Activated CD8-positive, alpha-beta memory T cell treated with anti-CD3 and anti-CD28 coated beads, Interleukin-2, amount 50 U/mL, for 24 hours (primary cell): ENCODE measurements around the gene SLC7A7.
"Not testable (repeated sequence)": the region's sequence is repeated elsewhere in the genome, so short reads cannot be mapped to it uniquely, and the experiment has no call there.

Experiments
- DNase-seq: peaks from one replicate; pipeline ENCODE4 v3.0.0-alpha.2; 2020; ENCODE audit errors: extremely low read depth

The SLC7A7 gene

GRCh38 chr14:22793550-22793949 lies 21.7 kb downstream of the SLC7A7 start:
- not testable (repeated sequence) for DNase-seq

GRCh38 chr14:22792158-22792557 lies 23.1 kb downstream of the SLC7A7 start:
- DNase-seq, result no peak

DNA sequence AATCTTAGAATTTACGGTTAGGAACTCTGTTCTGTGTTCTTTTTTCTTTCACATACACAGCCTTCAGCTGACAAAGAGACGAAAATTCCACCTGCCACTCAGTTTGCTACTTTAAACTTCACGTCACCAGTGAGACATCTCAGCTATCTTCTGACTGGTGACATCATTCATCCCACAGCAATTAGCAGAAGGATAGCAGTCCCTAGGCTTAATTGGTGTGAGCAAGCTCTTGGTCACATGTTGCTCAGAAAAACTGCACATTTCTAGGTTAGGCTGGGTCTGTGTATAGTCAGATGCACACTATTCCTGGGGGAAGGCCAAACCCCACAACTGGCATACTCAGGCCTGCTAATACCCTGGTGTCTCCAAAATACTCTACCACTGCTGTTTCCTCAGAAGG lies 23.9 kb downstream of the SLC7A7 start:
- DNase-seq, result no peak

DNA sequence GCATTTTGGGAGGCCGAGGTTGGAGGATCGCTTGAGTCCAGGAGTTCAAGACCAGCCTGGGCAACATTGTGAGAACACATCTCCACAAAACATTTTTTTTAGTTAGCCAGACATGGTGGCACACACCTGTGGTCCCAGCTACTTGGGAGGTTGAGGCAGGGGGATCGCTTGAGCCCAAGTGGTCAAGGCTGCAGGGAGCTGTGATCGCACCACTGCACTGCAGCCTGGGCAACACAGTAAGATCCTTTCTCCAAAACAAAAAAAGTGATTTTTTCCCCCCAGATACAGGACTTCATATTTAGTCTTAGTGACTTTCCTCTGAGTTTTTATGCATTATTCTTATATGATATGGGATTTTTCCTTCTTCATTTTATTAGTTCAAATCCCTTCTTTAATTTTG lies 28.6 kb downstream of the SLC7A7 start:
- DNase-seq, result no peak

- no peak for DNase-seq
These were observed 33.8 kb downstream of the SLC7A7 start for GRCh38 chr14:22781301-22781991.

GRCh38 chr14:22780941-22781300 lies 34.3 kb downstream of the SLC7A7 start:
- DNase-seq, result no peak

GRCh38 chr14:22780105-22780679 lies 35.0 kb downstream of the SLC7A7 start:
- DNase-seq, result no peak

DNA sequence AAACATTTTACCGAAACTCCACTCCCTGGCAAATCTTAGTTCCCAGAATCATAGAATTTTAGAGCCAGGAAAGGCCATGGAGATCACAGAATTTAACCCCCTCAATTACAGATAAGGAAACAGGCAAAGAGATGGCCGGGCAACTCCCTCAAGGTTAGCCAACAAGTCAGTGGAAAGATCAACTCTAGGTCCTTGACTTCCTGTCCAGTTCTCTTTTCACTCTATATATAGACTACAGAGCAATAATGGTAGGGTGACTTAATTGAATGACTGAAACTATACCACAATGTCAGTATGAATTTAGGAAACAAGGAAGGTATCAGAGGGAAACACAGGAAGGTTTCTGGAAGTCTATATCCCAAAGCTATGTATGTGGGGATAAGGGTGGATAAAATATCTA lies 37.2 kb downstream of the SLC7A7 start:
- no peak for DNase-seq

DNA sequence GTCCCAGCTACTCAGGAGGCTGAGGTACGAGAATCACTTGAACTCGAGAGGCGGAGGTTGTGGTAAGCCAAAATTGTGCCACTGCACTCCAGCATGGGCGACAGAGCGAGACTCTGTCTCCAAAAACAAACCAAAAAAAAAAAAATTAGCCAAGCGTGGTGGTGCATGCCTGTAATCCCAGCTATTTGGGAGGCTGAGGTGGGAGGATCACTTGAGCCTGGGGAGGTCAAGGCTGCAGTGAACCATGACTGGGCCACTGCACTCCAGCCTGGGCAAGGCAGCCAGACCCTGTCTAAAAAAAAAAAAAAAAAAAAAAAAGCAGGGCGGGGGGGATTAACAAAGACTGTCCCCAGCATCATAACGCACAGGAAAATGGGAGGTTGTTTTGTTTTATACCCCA lies 38.4 kb downstream of the SLC7A7 start:
- DNase-seq, result not testable (repeated sequence)

GRCh38 chr14:22776215-22776614 lies 39.0 kb downstream of the SLC7A7 start:
- no peak for DNase-seq

GRCh38 chr14:22774011-22774706 lies 41.1 kb downstream of the SLC7A7 start:
- DNase-seq, result no peak

DNA sequence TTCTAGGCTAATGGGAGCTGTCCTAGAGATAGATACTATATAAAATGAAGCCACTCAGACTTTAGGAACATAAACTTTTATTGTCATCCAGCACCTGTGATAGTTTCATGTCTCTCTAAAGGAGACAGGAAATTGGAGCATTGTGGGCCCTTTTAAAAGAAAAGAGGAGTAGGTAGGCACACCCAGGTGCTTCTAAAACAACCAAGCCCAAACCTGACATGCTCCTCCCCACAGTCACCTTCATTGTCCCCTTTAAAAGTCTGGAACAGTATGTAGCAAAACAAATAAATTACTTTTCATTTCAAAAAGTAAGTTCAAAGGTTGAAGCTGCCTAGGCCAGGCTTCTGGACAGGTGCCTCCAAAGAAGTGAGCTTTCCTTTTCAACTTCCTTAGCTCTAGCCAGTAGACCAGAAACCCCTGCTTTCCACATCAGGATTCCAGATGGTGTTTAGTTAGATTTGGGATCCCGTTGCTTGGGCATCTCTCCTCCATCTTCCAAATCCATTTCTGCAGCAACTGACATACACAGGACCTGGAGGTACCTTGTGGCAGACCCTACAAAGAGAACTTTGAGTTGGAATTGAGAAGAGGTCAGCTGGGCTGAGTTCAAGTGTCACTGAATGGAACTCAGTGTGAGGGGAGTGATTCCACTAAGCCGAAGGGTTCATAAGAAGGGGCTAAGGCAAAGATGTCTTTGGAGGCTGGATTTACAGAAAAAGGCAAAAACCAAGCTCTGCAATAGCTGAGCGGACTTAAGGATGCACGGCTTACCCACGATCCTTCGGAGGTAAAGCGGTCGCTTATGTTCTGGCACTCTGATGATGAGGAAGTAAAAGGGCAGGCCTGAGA lies 41.8 kb downstream of the SLC7A7 start:
- no peak for DNase-seq

DNA sequence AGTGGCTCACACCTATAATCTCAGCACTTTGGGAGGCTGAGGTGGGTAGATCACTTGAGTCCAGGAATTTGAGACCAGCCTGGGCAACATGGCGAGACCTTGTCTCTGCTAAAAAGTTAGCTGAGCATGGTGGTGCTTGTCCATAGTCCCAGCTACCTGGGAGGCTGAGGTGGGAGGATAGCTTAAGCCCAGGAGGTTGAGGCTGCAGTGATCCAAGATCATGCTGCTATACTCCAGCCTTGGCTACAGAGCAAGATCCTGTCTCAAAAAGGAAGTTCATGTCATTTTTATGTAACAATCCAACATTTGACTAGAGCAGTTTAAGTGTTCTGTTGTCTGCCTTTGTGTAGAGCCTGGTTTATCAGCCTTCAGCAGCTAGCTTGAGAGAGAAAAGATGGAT lies 42.5 kb downstream of the SLC7A7 start:
- DNase-seq, result no peak

- no peak for DNase-seq
These were observed 44.6 kb downstream of the SLC7A7 start for GRCh38 chr14:22770481-22771187.

GRCh38 chr14:22769369-22769768 lies 45.9 kb downstream of the SLC7A7 start:
- no peak for DNase-seq

DNA sequence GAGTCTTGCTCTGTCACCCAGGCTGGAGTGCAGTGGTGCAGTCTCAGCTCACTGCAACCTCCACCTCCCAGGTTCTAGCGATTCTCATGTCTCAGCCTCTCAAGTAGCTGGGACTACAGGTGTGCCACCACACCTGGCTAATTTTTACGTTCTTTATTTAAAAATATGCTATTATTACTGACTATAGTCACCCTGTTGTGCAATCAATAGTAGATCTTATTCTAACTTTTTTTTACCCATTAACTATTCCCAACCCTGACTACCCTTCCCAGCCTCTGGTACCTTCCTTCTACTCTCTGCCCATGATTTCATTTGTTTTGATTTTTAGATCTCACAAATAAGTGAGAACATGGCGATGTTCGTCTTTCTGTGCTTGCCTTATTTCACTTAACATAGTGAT lies 46.3 kb downstream of the SLC7A7 start:
- no peak for DNase-seq

GRCh38 chr14:22767323-22767589 lies 48.0 kb downstream of the SLC7A7 start:
- no peak for DNase-seq

DNA sequence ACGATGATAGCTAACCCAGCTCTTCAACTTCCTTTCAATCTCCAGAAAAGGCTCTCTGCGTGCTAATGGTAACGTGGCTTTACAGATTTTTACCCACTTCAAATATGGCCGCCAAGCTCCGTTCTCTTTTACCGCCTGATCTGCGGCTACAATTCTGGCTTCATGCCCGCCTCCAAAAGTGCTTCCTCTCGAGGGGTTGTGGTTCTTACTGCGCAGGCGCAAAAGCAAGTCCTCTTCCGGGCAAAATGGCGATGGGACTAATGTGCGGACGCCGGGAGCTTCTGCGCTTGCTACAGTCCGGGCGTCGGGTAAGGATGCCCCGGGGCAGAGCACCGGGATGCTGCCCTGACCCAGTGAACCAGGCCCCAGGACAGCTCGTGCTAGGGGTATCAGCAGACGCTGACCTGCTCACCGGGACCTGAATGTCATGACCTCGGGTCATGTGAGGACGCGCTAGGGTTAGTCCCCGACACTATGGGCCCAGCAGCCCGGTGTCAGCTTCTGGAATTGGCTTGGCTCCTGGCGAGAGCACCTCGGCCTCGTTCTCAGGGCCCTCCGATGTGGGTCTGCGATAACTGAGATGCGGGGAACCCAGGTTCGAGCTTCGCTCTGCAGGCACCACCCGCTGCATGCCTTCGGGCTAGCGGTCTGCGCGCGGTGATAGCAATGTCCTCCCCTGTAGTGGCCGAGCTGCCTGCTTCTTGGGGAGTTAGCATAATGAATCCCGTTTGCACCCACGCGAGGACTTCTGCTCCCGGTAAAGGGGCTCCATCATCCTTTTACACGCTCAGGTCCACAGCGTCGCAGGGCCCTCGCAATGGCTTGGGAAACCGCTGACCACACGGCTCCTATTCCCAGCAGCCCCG lies 48.5 kb downstream of the SLC7A7 start, which contains the start of gene OXA1L:
TSS of gene OXA1L (plus strand) at position 232 of the 866 bp plus-strand sequence. CDS start at position 246, 14 bp downstream.
- peak; percentile 96 for DNase-seq

GRCh38 chr14:22764382-22764781 lies 50.9 kb downstream of the SLC7A7 start:
- no peak for DNase-seq

DNA sequence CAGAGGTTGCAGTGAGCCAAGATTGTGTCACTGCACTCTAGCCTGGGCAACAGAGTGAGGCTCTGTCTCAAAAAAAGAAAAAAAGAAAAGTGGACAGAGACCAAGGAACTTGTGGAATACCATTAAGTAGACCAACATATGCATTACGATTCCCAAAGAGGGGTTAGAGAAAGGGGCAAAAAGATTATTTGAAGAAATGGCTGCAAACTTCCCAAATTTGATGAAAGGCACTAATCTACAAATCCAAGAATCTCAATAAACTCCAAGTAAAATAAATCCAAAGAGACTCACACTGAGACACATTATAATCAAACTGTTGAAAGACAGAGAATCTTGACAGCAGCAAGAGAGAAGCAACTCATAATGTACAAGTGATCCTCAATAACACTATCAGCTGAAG lies 53.5 kb downstream of the SLC7A7 start:
- DNase-seq, result no peak
